Activated CD8-positive, alpha-beta memory T cell treated with anti-CD3 and anti-CD28 coated beads, Interleukin-2, amount 10 ng/mL, durations not matched to agents 7 days and 5 days (primary cell): ENCODE data around the gene PCED1B. TPM values are rescaled to one million over a fixed set of nuclear protein-coding genes. Genes with fewer than 3 reads are reported as not detected.

Experiments
- ATAC-seq: fragments of 150-1000 bp; cut with Tn5 transposase; one replicate; pipeline ENCODE4 v1.10.0; 2021; ENCODE audit warnings: moderate library complexity
- CTCF ChIA-PET: fragments of 350-600 bp; sonication (Branson Sonifier 250); formaldehyde crosslinking; loops from one replicate; lab custom pipeline; 2021; ENCODE audit warnings: antibody characterized with exemption; lab: Charles Lee
- DNase-seq: peaks from one replicate; pipeline ENCODE4 v3.0.0-alpha.2; 2020
- H3K27ac Mint-ChIP-seq: one replicate; pipeline ENCODE4 v1.8.0; 2021; ENCODE audit warnings: mild to moderate bottlenecking, mixed read lengths
- H3K27me3 Mint-ChIP-seq: one replicate; pipeline ENCODE4 v1.8.0; 2021; ENCODE audit warnings: mixed read lengths
- H3K36me3 Mint-ChIP-seq: one replicate; pipeline ENCODE4 v1.8.0; 2021; ENCODE audit warnings: mild to moderate bottlenecking, mixed read lengths
- H3K4me1 Mint-ChIP-seq: one replicate; pipeline ENCODE4 v1.8.0; 2021; ENCODE audit warnings: mixed read lengths
- H3K4me3 Mint-ChIP-seq: one replicate; pipeline ENCODE4 v1.8.0; 2021; ENCODE audit warnings: mild to moderate bottlenecking, moderate library complexity, mixed read lengths
- H3K9me3 Mint-ChIP-seq: one replicate; pipeline ENCODE4 v1.8.0; 2022; ENCODE audit warnings: low read depth, mixed read lengths
- total RNA-seq, 2 experiments: library from RNA; stranded (reverse); gene quantifications; one replicate each; pipeline ENCODE4 v1.2.3, GENCODE V29; 2021

Gene PCED1B, protein sequence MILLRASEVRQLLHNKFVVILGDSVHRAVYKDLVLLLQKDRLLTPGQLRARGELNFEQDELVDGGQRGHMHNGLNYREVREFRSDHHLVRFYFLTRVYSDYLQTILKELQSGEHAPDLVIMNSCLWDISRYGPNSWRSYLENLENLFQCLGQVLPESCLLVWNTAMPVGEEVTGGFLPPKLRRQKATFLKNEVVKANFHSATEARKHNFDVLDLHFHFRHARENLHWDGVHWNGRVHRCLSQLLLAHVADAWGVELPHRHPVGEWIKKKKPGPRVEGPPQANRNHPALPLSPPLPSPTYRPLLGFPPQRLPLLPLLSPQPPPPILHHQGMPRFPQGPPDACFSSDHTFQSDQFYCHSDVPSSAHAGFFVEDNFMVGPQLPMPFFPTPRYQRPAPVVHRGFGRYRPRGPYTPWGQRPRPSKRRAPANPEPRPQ
- 10 to 100 TPM; 44.3 to 63.2 TPM for total RNA-seq

DNA sequence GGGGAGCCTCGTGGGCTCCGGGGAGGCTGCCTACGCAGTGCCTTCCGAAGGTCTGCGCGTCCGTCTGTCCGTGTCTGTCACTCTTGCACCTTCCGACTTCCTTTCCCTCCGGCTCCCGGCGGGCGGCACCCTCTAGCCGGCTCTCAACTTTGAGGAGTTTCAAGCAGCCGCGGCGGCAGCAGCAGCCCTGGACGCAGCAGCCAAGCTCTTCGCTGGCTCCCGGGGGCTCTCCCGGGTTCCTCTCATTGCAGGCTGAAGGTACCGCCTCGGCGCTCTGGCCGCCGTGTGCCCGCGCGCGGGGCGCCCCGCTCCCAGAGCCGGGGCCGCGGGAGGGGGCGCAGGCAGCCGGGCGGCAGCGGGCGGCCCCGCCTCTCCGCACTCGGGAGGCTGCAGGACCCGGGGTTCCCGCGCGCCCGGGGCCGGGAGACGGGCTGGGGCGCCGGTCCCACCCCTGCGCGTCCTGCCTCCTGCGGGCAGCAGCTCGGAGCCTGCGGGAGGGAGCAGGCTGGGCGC, at the start of gene PCED1B, which contains the start of gene AMIGO2:
Gene PCED1B (plus strand): TSS at position 154 of the 513 bp plus-strand sequence. CDS start 155,443 bp downstream, outside the sequence.
Gene AMIGO2 (minus strand): TSS at position 492 of the 513 bp plus-strand sequence. CDS start 957 bp downstream, outside the sequence.
- CTCF ChIA-PET = interaction anchor here (1.0 to 4.3 kb wide), 20 partner anchors 9 to 328 kb away, joined by 3 to 40 read pairs (median 6); no protein-coding TSS in a partner anchor
- DNase-seq = peak; percentile 84
- H3K27ac Mint-ChIP-seq = peak within 1 kb of the TSS; percentile 80
- peaks cover 11% of the 10 kb centered on the region for H3K36me3 Mint-ChIP-seq
- H3K9me3 Mint-ChIP-seq = no peaks in the 10 kb centered on the region
- peak; percentile 62 for ATAC-seq
- H3K4me1 Mint-ChIP-seq = peaks cover 63% of the 10 kb centered on the region
- no peaks in the 10 kb centered on the region for H3K27me3 Mint-ChIP-seq
- peak within 1 kb of the TSS; percentile 87 for H3K4me3 Mint-ChIP-seq

GRCh38 chr12:47029903-47030302, 49.5 kb upstream of the PCED1B start:
- Mint-ChIP-seq H3K4me1 (peaks cover 8% of the 10 kb centered on the region), H3K4me3 (no peak overlapping the region), H3K36me3 (no peaks in the 10 kb centered on the region), H3K9me3 (no peaks in the 10 kb centered on the region), H3K27ac (no peak overlapping the region), H3K27me3 (peaks cover 14% of the 10 kb centered on the region)
- DNase-seq (no peak), ATAC-seq (no peak)
- CTCF ChIA-PET = interaction anchor here (1.1 kb wide), 1 partner anchor 8 kb away, joined by 3 read pairs; no protein-coding TSS in a partner anchor

DNA sequence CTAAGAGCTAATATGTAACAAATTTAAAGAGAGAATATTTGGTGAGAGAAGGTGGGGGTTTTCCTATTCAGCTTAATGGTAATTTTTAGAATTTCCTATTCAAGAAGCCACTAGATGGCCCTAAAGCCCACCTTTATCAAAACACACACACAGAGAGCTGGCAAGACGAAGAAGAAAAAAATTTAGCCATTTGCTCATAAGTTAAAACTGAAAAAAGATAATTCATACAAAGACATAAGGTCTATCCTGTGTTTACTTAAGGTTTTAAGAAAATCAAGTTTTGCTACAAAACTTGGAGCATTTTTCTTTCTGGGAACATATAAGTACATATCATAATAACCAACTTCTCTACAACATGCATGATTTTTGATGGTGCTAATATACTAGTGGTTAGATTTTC, 46.8 kb upstream of the PCED1B start:
- DNase-seq = no peak
- peak; percentile 63 for ATAC-seq
- H3K27me3 Mint-ChIP-seq = no peaks in the 10 kb centered on the region
- H3K27ac Mint-ChIP-seq = no peak overlapping the region
- CTCF ChIA-PET = interaction anchor here (0.8 to 5.6 kb wide), 19 partner anchors 9 to 652 kb away, joined by 3 to 63 read pairs (median 4); no protein-coding TSS in a partner anchor
- no peak overlapping the region for H3K4me3 Mint-ChIP-seq
- no peaks in the 10 kb centered on the region for H3K9me3 Mint-ChIP-seq
- no peaks in the 10 kb centered on the region for H3K36me3 Mint-ChIP-seq
- peaks cover 8% of the 10 kb centered on the region for H3K4me1 Mint-ChIP-seq

DNA sequence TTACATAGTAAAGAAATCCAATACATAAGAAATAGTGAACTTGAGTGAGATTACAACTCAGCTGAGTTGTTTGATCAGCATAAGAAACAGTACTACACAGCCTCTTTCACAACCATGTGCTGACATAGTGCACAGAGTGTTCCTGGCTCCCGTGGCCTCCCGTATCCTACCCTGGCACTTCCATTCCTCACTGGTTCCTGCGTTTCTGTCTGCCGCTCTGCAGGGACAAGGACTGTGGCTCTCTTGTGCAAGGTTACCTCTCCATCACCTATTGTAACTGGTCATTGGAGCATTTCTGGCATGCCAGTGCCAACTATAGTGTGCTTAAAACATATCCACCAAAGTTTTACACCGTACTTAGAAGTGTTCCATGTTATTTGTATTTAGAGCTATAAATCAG, 46.3 kb upstream of the PCED1B start:
- no peak for DNase-seq
- Mint-ChIP-seq H3K27ac (no peak overlapping the region), H3K36me3 (no peaks in the 10 kb centered on the region), H3K9me3 (no peaks in the 10 kb centered on the region), H3K27me3 (no peaks in the 10 kb centered on the region), H3K4me1 (peaks cover 8% of the 10 kb centered on the region), H3K4me3 (no peak overlapping the region)
- CTCF ChIA-PET = interaction anchor here (1.0 to 5.6 kb wide), 17 partner anchors 9 to 652 kb away, joined by 3 to 63 read pairs (median 5); no protein-coding TSS in a partner anchor
- ATAC-seq = no peak

DNA sequence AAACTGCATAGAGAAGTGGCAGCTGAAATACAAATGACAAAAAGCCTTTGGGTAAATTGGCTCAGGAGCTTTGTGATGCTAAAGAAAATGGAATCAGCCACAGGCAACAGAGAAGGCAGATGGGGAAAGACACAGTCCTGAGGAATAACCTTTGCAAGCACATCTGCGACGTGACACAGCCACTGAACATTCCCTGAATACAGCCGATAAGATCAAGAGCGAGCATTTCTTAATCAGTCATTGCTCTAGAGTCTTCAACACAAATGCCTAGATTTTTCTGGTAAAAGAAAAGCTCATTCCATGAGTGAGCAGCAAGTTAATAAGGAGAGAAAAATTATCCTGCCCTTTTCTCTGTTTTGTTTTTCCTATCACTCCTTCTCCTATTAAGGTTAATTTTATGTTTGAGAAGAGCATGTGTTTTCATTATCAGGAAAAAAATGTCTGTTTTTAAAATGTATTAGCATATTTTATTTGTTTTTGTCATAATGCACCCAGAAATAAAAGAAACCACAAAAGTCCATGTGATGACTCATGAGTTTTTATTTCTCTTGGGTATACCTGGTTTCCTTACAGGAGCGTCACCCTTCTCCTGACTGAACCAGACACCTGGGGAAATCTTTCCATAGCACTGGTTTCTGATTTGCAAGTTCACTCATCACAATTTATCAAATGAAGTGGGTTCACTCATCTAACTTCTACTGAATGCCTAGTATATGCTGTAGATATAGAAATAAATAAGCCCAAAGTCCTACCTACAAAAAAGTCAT, 45.4 kb upstream of the PCED1B start:
- Mint-ChIP-seq H3K9me3 (no peaks in the 10 kb centered on the region), H3K4me3 (no peak overlapping the region), H3K4me1 (peaks cover 8% of the 10 kb centered on the region), H3K36me3 (no peaks in the 10 kb centered on the region), H3K27ac (no peak overlapping the region), H3K27me3 (no peaks in the 10 kb centered on the region)
- ATAC-seq = no peak
- no peak for DNase-seq
- CTCF ChIA-PET = interaction anchor here (1.4 to 5.6 kb wide), 5 partner anchors 9 to 618 kb away, joined by 3 to 63 read pairs (median 19); no protein-coding TSS in a partner anchor

DNA sequence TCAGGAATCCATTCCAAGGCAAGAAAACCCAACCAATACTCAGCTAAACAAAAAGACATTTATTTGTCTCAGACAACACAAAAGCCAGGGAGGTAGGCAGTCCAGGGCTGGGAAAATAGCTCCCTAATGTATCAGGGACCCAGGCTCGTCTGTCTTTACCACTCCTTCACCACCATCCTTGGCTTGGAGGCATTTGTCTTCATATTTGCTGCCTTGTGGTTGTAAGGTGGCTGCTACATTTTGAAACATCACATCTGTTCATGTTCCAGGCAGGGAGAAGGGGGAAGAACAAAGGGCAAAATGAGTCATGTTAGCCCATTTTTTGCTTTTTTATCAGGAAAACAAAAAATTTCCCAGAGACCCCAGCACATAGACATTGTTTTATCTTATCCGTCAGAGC, 44.8 kb upstream of the PCED1B start:
- H3K4me1 Mint-ChIP-seq = peaks cover 7% of the 10 kb centered on the region
- ATAC-seq = no peak
- no peak overlapping the region for H3K4me3 Mint-ChIP-seq
- DNase-seq = no peak
- no peak overlapping the region for H3K27ac Mint-ChIP-seq
- no peaks in the 10 kb centered on the region for H3K27me3 Mint-ChIP-seq
- no peaks in the 10 kb centered on the region for H3K36me3 Mint-ChIP-seq
- no peaks in the 10 kb centered on the region for H3K9me3 Mint-ChIP-seq
- CTCF ChIA-PET = interaction anchor here (1.5 to 5.6 kb wide), 3 partner anchors 10 to 362 kb away, joined by 4 to 63 read pairs (median 38); no protein-coding TSS in a partner anchor

- H3K27me3 Mint-ChIP-seq = no peaks in the 10 kb centered on the region
- no peak for DNase-seq
- ATAC-seq = no peak
- no peaks in the 10 kb centered on the region for H3K9me3 Mint-ChIP-seq
- CTCF ChIA-PET = interaction anchor here (2.3 to 5.6 kb wide), 2 partner anchors 35 to 362 kb away, joined by 9 to 38 read pairs; no protein-coding TSS in a partner anchor
- H3K27ac Mint-ChIP-seq = no peak overlapping the region
- H3K4me1 Mint-ChIP-seq = peaks cover 6% of the 10 kb centered on the region
- no peak overlapping the region for H3K4me3 Mint-ChIP-seq
- no peaks in the 10 kb centered on the region for H3K36me3 Mint-ChIP-seq
Measured at GRCh38 chr12:47035484-47035883, 43.9 kb upstream of the PCED1B start.

- peaks cover 1% of the 10 kb centered on the region for H3K4me1 Mint-ChIP-seq
- DNase-seq = no peak
- H3K27me3 Mint-ChIP-seq = no peaks in the 10 kb centered on the region
- no peak for ATAC-seq
- H3K27ac Mint-ChIP-seq = no peak overlapping the region
- H3K36me3 Mint-ChIP-seq = no peaks in the 10 kb centered on the region
- CTCF ChIA-PET = interaction anchor here (0.9 to 1.0 kb wide), 2 partner anchors 646 to 913 kb away, joined by 3 to 4 read pairs; no protein-coding TSS in a partner anchor
- no peak overlapping the region for H3K4me3 Mint-ChIP-seq
- no peaks in the 10 kb centered on the region for H3K9me3 Mint-ChIP-seq
Measured at GRCh38 chr12:47038270-47038748, 41.1 kb upstream of the PCED1B start.

DNA sequence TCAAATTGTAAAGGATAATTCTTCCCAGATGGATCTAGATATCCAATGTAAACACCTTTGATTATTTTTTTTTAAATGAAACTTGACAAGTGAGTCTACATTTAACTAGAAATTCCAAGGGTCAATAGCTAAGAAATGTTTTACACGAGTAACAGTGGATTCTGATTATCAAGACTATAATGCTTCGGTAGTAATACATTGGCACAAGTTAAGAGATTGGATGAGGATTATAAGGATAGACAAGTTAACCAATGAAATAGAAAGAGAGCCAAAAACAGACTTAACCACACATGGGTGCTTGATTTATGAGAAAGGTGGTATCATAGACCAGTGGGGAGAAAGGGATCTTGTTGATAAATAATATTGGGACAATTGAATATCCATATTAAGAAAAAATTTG, 40.3 kb upstream of the PCED1B start:
- Mint-ChIP-seq H3K27me3 (no peaks in the 10 kb centered on the region), H3K36me3 (no peaks in the 10 kb centered on the region), H3K4me1 (no peaks in the 10 kb centered on the region), H3K4me3 (no peak overlapping the region), H3K9me3 (no peaks in the 10 kb centered on the region), H3K27ac (no peak overlapping the region)
- DNase-seq = no peak
- ATAC-seq = no peak
- CTCF ChIA-PET = interaction anchor here (1.0 kb wide), 1 partner anchor 914 kb away, joined by 4 read pairs; no protein-coding TSS in a partner anchor

- CTCF ChIA-PET = interaction anchor here (0.7 kb wide), 1 partner anchor 358 kb away, joined by 3 read pairs; no protein-coding TSS in a partner anchor
- Mint-ChIP-seq H3K9me3 (no peaks in the 10 kb centered on the region), H3K27ac (no peak overlapping the region), H3K27me3 (no peaks in the 10 kb centered on the region), H3K4me1 (no peaks in the 10 kb centered on the region), H3K36me3 (no peaks in the 10 kb centered on the region), H3K4me3 (no peak overlapping the region)
- ATAC-seq = no peak
- DNase-seq = no peak
Measured at GRCh38 chr12:47039756-47040155, 39.7 kb upstream of the PCED1B start.

DNA sequence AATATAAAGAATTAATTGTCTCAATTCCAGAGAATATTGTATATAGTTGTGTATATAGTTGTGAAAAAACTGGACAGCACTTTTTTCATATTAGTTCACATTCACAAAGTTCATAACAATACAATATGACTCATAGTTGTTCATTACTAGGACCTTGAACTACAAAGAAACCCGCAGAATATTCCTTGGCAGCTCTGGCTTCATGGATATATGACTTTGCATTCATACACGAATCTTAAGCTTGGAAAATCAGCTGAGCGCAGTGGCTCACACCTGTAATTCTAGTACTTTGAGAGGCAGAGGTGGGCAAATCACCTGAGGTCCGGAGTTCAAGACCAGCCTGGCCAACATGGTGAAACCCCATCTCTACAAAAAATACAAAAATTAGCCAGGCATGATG, 38.1 kb upstream of the PCED1B start:
- H3K36me3 Mint-ChIP-seq = no peaks in the 10 kb centered on the region
- H3K9me3 Mint-ChIP-seq = no peaks in the 10 kb centered on the region
- CTCF ChIA-PET = interaction anchor here (0.6 kb wide), 1 partner anchor 9 kb away, joined by 4 read pairs; no protein-coding TSS in a partner anchor
- ATAC-seq (no peak), DNase-seq (no peak)
- H3K4me3 Mint-ChIP-seq = no peak overlapping the region
- H3K27ac Mint-ChIP-seq = no peak overlapping the region
- H3K4me1 Mint-ChIP-seq = no peaks in the 10 kb centered on the region
- peaks cover 9% of the 10 kb centered on the region for H3K27me3 Mint-ChIP-seq

DNA sequence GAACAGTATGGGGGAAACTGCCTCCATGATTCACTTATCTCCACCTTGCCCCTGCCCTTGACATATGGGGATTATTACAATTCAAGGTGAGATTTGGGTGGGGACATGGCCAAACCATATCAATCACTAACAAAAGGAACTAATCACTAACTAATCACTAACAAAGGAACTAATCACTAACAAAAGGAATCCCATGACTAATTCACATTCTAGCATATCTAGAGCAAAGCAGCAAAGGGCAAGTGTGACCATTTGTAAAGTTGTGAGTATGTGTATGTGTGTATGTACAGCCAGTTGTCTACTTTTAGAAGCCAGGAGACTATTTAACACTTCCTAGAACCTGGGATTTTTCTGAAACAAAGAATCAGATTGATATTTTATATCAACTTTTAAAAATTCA, 30.9 kb upstream of the PCED1B start:
- peaks cover 11% of the 10 kb centered on the region for H3K36me3 Mint-ChIP-seq
- DNase-seq = no peak
- CTCF ChIA-PET = interaction anchor here (1.2 kb wide), 1 partner anchor 23 kb away, joined by 4 read pairs; no protein-coding TSS in a partner anchor
- H3K4me3 Mint-ChIP-seq = no peak overlapping the region
- H3K4me1 Mint-ChIP-seq = no peaks in the 10 kb centered on the region
- H3K27me3 Mint-ChIP-seq = peaks cover 9% of the 10 kb centered on the region
- H3K27ac Mint-ChIP-seq = no peak overlapping the region
- ATAC-seq = no peak
- H3K9me3 Mint-ChIP-seq = peaks cover 5% of the 10 kb centered on the region
